SK-N-MC (cell line): ENCODE measurements around the gene TMEM255A.

Experiments
- DNase-seq: peaks from one replicate; pipeline ENCODE4 v3.0.0-alpha.2; 2011; ENCODE audit warnings: low read depth, low spot score
- H3K27ac ChIP-seq: fragments of 200-600 bp; sonication (generic); 2 replicates; pipeline ENCODE4 v1.5.1; 2016; ENCODE audit warnings: mixed run types
- H3K36me3 ChIP-seq: fragments of 200-600 bp; sonication (generic); 2 replicates; pipeline ENCODE4 v1.6.1; 2017; ENCODE audit warnings: antibody characterized with exemption, low read length, mixed read lengths; ENCODE audit not compliant: insufficient read depth
- H3K4me3 ChIP-seq: fragments of 200-600 bp; sonication (generic); 2 replicates; pipeline ENCODE4 v1.5.1; 2016
- H3K9ac ChIP-seq: fragments of 200-600 bp; sonication (generic); 2 replicates; pipeline ENCODE4 v1.8.0; 2017; ENCODE audit warnings: mixed run types, mixed read lengths; ENCODE audit not compliant: insufficient read length
- H3K9me3 ChIP-seq: fragments of 200-600 bp; sonication (generic); 2 replicates; pipeline ENCODE4 v1.6.1; 2017; ENCODE audit warnings: low read depth, mild to moderate bottlenecking, antibody characterized with exemption, low read length, moderate library complexity, mixed read lengths
- EZH2 ChIP-seq: fragments of 200-600 bp; sonication (generic); IDR thresholded peaks from one replicate; pipeline ENCODE4 v1.6.1; 2017; ENCODE audit warnings: antibody characterized with exemption
- FOXP2 ChIP-seq: optimal IDR thresholded peaks from 2 replicates; pipeline ENCODE3; 2011; ENCODE audit warnings: mild to moderate bottlenecking, moderate library complexity; ENCODE audit not compliant: insufficient read depth; ENCODE audit errors: extremely low read length, control extremely low read depth
- POLR2AphosphoS5 ChIP-seq: IDR thresholded peaks from 2 replicates; pipeline ENCODE4 v1.6.1; 2012; ENCODE audit warnings: mild to moderate bottlenecking, low read depth, low read length, borderline replicate concordance

The TMEM255A gene

DNA sequence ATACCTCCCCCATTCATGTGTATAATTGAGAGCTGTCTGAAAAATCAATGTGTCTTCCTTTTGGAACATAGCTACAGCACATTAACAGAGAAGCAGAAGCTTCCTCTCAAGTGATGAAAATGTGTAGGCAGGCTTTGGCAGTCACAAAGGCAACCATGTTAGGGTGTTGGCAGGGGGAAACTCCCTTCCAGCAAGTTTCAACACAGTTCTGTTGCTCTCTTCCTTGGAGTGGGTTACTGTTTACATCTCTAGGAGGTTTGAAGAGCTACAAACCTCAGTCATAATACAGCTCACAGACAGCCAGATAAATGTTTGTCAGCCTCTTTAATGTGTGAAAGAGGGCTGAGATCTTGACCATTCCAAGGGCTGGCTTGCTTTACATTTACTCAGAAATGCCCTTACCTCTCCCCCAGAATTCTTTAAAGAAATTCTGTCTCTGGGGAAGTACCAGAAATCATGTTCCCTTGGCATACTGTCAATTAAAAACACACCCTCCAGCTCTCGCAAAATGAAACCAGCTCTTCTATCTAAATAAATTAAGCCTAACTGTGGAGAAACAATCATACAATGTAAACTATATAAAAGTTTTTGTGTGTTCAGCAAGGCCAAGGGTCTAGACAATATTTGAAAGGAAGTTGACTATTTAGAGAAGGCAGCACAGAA, 41.8 kb downstream of the TMEM255A start:
- Histone ChIP-seq H3K27ac (no peak overlapping the region), H3K4me3 (no peak overlapping the region), H3K9ac (no peak overlapping the region), H3K9me3 (no peaks in the 10 kb centered on the region), H3K36me3 (no peaks in the 10 kb centered on the region)
- DNase-seq, result no peak
- TF ChIP-seq FOXP2, result no peak
- TF ChIP-seq POLR2AphosphoS5, result no peak
- TF ChIP-seq EZH2, result no peak

GRCh38 chrX:120264341-120264740, 46.9 kb downstream of the TMEM255A start:
- no peak for DNase-seq
- H3K36me3 ChIP-seq, result no peaks in the 10 kb centered on the region
- TF ChIP-seq EZH2 (no peak), POLR2AphosphoS5 (no peak), FOXP2 (no peak)
- no peak overlapping the region for H3K27ac ChIP-seq
- H3K9ac ChIP-seq, result no peak overlapping the region
- no peaks in the 10 kb centered on the region for H3K9me3 ChIP-seq
- H3K4me3 ChIP-seq, result no peak overlapping the region

- no peak for DNase-seq
Measured at GRCh38 chrX:120262859-120263708, 48.2 kb downstream of the TMEM255A start.

GRCh38 chrX:120260369-120260768, 50.9 kb downstream of the TMEM255A start:
- Histone ChIP-seq H3K36me3 (peaks cover 18% of the 10 kb centered on the region), H3K9me3 (no peaks in the 10 kb centered on the region), H3K4me3 (no peak overlapping the region), H3K27ac (no peak overlapping the region), H3K9ac (no peak overlapping the region)
- no peak for TF ChIP-seq FOXP2
- DNase-seq, result no peak

More at GRCh38 chrX:120262859-120263708, 48.2 kb downstream of the TMEM255A start:
- Histone ChIP-seq H3K9me3 (no peaks in the 10 kb centered on the region), H3K9ac (no peak overlapping the region), H3K27ac (no peak overlapping the region), H3K36me3 (peaks cover 2% of the 10 kb centered on the region; the same call in 1 of the 2 replicates), H3K4me3 (no peak overlapping the region)
- TF ChIP-seq POLR2AphosphoS5 (no peak), FOXP2 (no peak), EZH2 (no peak)

GRCh38 chrX:120253784-120254183, 57.5 kb downstream of the TMEM255A start:
- no peak overlapping the region for H3K9ac ChIP-seq
- no peak overlapping the region for H3K27ac ChIP-seq
- no peak overlapping the region for H3K4me3 ChIP-seq
- peaks cover 40% of the 10 kb centered on the region for H3K36me3 ChIP-seq
- no peaks in the 10 kb centered on the region for H3K9me3 ChIP-seq
- no peak for DNase-seq
- TF ChIP-seq EZH2 (no peak), FOXP2 (no peak), POLR2AphosphoS5 (no peak)

GRCh38 chrX:120251471-120252011, 59.7 kb downstream of the TMEM255A start:
- no peak for TF ChIP-seq EZH2
- H3K27ac ChIP-seq, result peak overlapping the region; percentile 77; the same call in 1 of the 2 replicates
- H3K4me3 ChIP-seq, result peak overlapping the region; percentile 81
- DNase-seq, result no peak
- H3K9ac ChIP-seq, result peak overlapping the region; percentile 85
- H3K36me3 ChIP-seq, result peaks cover 32% of the 10 kb centered on the region
- H3K9me3 ChIP-seq, result no peaks in the 10 kb centered on the region

DNA sequence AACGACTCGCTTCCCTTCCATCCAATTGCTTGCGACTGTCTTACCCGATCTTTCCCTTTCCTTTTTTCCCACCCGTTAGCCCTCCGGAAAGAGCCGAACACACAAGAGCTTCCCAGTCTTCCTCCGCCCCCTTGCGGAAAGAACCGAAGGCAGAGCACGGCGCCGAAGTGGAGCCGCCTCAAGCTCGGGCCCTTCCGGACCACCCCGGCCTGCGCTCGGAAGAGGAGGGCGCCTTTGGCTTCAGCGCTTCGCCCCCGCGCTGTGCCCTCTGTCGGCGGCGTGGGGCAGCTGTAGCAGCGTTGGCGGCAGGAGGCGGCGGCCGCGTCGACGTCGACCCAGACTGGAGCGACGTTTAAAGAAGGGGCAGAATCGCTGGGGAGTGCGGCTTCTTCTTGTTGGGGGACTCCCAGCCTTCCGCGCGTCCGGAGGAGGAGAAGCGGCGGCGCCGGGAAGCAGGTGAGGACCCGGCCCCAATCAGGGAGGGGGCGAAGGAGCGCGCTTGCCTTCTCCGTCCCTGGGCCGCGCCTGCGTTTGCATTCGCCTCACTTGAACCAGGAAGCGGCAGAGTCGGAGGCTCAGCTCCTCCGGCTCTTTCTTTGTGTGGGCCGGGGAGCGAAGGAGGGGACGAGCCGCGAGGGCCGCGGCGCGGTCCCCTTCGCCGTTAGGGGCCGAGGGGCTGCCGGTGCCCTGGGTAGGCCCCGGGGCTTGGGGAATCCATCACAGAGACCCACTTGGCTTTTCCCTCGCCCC, 60.6 kb downstream of the TMEM255A start, which contains the start of gene ZBTB33:
Gene ZBTB33 (plus strand): TSS at position 291 of the 750 bp plus-strand sequence. CDS start 2,604 bp downstream, outside the sequence.
- Histone ChIP-seq H3K9me3 (no peaks in the 10 kb centered on the region), H3K36me3 (peaks cover 23% of the 10 kb centered on the region), H3K27ac (peak within 1 kb of the TSS; percentile 77), H3K4me3 (peak within 1 kb of the TSS; percentile 81), H3K9ac (peak within 1 kb of the TSS; percentile 85)
- TF ChIP-seq FOXP2, result peak; percentile 61
- TF ChIP-seq POLR2AphosphoS5, result peak; percentile 61; the same call in 1 of the 2 replicates
- no peak for TF ChIP-seq EZH2
- peak; percentile 81 for DNase-seq
